Measurements from ENCODE around the gene MAP7.

DNA sequence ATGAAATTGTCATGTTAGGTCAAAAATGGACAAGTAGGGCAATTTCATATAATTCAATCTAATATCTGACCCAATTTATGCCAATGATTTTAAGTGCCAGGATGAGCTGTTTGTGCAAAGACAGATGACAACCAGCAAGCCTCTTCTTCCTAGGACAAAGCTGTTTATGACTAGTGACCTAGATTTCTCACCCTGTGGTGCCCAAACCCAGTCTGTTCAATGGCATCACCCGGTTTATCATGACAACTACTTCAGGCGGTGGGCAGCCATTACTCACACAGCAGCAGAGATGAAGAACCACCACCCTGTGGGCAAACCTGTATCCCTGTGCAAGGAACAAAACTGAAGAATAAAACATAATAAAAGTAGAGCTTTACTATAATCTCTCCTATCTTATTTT lies 59.0 kb downstream of the MAP7 start:
- TF ChIP-seq EZH2 (IDR thresholded peaks at IDR 0.05; ENCODE audit: low read depth): no peak
- TF ChIP-seq, protein P1, sequence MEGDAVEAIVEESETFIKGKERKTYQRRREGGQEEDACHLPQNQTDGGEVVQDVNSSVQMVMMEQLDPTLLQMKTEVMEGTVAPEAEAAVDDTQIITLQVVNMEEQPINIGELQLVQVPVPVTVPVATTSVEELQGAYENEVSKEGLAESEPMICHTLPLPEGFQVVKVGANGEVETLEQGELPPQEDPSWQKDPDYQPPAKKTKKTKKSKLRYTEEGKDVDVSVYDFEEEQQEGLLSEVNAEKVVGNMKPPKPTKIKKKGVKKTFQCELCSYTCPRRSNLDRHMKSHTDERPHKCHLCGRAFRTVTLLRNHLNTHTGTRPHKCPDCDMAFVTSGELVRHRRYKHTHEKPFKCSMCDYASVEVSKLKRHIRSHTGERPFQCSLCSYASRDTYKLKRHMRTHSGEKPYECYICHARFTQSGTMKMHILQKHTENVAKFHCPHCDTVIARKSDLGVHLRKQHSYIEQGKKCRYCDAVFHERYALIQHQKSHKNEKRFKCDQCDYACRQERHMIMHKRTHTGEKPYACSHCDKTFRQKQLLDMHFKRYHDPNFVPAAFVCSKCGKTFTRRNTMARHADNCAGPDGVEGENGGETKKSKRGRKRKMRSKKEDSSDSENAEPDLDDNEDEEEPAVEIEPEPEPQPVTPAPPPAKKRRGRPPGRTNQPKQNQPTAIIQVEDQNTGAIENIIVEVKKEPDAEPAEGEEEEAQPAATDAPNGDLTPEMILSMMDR (conservative IDR thresholded peaks at IDR 0.05): no peak

Measured in PC-9 (cell line).